Stimulated activated CD8-positive, alpha-beta memory T cell treated with anti-CD3 and anti-CD28 coated beads, Interleukin-2, amount 100 ng/mL, for 1 hour (primary cell): ENCODE data around the gene MAP3K2.

Experiments used
- DNase-seq, 2 donors: peaks; one replicate each; pipeline ENCODE4 v3.0.0-alpha.2; 2020; ENCODE audit warnings: low read depth in 2 of 2

Gene MAP3K2

GRCh38 chr2:127387655-127388422, at the start of gene MAP3K2:
Gene MAP3K2, minus strand, starts transcription at chr2:127387975. Its CDS starts 44,846 bp downstream, at chr2:127343129.
- peak; percentile 93 to 96 for DNase-seq

- DNase-seq = no peak
These were observed 49.3 kb upstream of the MAP3K2 start for GRCh38 chr2:127437056-127437455.

- DNase-seq = no peak
These were observed 46.7 kb upstream of the MAP3K2 start for GRCh38 chr2:127434515-127434914.

- DNase-seq = no peak
These were observed 43.7 kb upstream of the MAP3K2 start for GRCh38 chr2:127431408-127432023.

- DNase-seq = no peak
These were observed 42.2 kb upstream of the MAP3K2 start for GRCh38 chr2:127429844-127430425.

GRCh38 chr2:127429291-127429690, 41.5 kb upstream of the MAP3K2 start:
- no peak for DNase-seq

GRCh38 chr2:127428815-127429109, 41.0 kb upstream of the MAP3K2 start:
- DNase-seq = no peak

GRCh38 chr2:127428057-127428814, 40.5 kb upstream of the MAP3K2 start:
- DNase-seq = no peak

- no peak for DNase-seq
These were observed 39.7 kb upstream of the MAP3K2 start for GRCh38 chr2:127427376-127428056.

- no peak for DNase-seq
These were observed 39.0 kb upstream of the MAP3K2 start for GRCh38 chr2:127426501-127427354.

- no peak for DNase-seq
These were observed 38.0 kb upstream of the MAP3K2 start for GRCh38 chr2:127425540-127426490.

- DNase-seq = no peak
These were observed 37.1 kb upstream of the MAP3K2 start for GRCh38 chr2:127424598-127425520.

- DNase-seq = no peak
These were observed 36.1 kb upstream of the MAP3K2 start for GRCh38 chr2:127423880-127424279.

GRCh38 chr2:127423478-127423843, 35.7 kb upstream of the MAP3K2 start:
- DNase-seq = no peak

GRCh38 chr2:127422559-127423477, 35.0 kb upstream of the MAP3K2 start:
- DNase-seq = no peak

- DNase-seq = no peak
These were observed 34.2 kb upstream of the MAP3K2 start for GRCh38 chr2:127421871-127422558.
